Hypothalamus (tissue), 51 donors: ENCODE data around the gene DAP.

Experiments
- DNase-seq, 51 donors: peaks; one replicate each; lab custom pipeline; 2025; lab: John Stamatoyannopoulos, UW

DAP gene

GRCh38 chr5:10761933-10762775 lies 1.1 kb upstream of the DAP start:
- DNase-seq = peak in 12 of 51 donors; percentile 2 to 53 (median 9)

- DNase-seq = peak in 4 of 51 donors; percentile 37 to 63 (median 43)
Observed at GRCh38 chr5:10760921-10761184, 181 bp downstream of the DAP start.

GRCh38 chr5:10760096-10760920 lies 726 bp downstream of the DAP start:
- peak in 24 of 51 donors; percentile 4 to 68 (median 24) for DNase-seq

- DNase-seq = no peak
Observed at GRCh38 chr5:10759111-10759510, 1.9 kb downstream of the DAP start.

GRCh38 chr5:10757922-10758555 lies 3.0 kb downstream of the DAP start:
- no peak for DNase-seq

- no peak for DNase-seq
Observed at GRCh38 chr5:10757043-10757442, 4.0 kb downstream of the DAP start.

GRCh38 chr5:10756549-10756948 lies 4.5 kb downstream of the DAP start:
- DNase-seq = no peak

GRCh38 chr5:10753178-10753577 lies 7.9 kb downstream of the DAP start:
- DNase-seq = no peak

GRCh38 chr5:10752451-10752850 lies 8.6 kb downstream of the DAP start:
- DNase-seq = no peak

GRCh38 chr5:10750909-10751308 lies 10.1 kb downstream of the DAP start:
- DNase-seq = no peak

GRCh38 chr5:10747678-10748622 lies 13.1 kb downstream of the DAP start:
- no peak for DNase-seq

GRCh38 chr5:10746711-10747110 lies 14.3 kb downstream of the DAP start:
- peak in 5 of 51 donors; percentile 9 to 23 (median 18) for DNase-seq

- DNase-seq = no peak
Observed at GRCh38 chr5:10745133-10745532, 15.9 kb downstream of the DAP start.

GRCh38 chr5:10744681-10745080 lies 16.4 kb downstream of the DAP start:
- DNase-seq = no peak

GRCh38 chr5:10743951-10744350 lies 17.1 kb downstream of the DAP start:
- no peak for DNase-seq

GRCh38 chr5:10743526-10743925 lies 17.5 kb downstream of the DAP start:
- DNase-seq = no peak

GRCh38 chr5:10741661-10742060 lies 19.4 kb downstream of the DAP start:
- no peak for DNase-seq

GRCh38 chr5:10740384-10740783 lies 20.6 kb downstream of the DAP start:
- DNase-seq = no peak

- DNase-seq = no peak
Observed at GRCh38 chr5:10737880-10738279, 23.2 kb downstream of the DAP start.

- DNase-seq = no peak
Observed at GRCh38 chr5:10736808-10737207, 24.2 kb downstream of the DAP start.
